ENCODE data around the gene EEF1AKMT1.

The EEF1AKMT1 gene

DNA sequence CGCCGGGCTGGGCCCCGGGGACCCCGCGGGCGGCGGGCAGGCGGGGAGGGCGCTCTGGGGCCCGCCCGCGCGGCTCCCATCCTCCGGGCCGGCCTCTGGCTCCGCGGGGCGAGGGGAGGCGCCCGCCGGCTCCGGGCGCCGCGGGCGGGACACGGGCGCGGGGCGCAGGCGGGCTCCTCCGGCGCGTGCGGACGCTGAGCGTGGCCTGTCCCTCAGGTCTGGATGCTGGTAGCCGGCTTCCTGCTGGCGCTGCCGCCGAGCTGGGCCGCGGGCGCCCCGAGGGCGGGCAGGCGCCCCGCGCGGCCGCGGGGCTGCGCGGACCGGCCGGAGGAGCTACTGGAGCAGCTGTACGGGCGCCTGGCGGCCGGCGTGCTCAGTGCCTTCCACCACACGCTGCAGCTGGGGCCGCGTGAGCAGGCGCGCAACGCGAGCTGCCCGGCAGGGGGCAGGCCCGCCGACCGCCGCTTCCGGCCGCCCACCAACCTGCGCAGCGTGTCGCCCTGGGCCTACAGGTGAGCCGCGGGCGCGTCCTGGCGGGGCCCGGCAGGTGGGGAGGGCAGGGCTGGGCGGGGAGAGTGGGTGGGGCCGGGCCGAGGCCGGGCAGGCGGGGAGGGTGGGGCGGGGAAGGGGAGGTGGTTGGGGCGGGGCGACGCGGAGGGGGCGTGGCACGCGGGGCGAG lies 69.8 kb downstream of the EEF1AKMT1 start:
- Histone ChIP-seq H3K9ac (ENCODE audit: low read length) (no peak overlapping the region), H3K27ac (ENCODE audit: low read depth, low read length) (no peak overlapping the region), H3K27me3 (ENCODE audit: low read length) (no peaks in the 10 kb centered on the region), H3K9me2 (replicated peaks; ENCODE audit: insufficient read depth, low read length) (no peaks in the 10 kb centered on the region), H3K4me3 (ENCODE audit: insufficient read depth, low read length, poor library complexity, severe bottlenecking) (no peak overlapping the region), H3K36me3 (ENCODE audit: low read length) (no peaks in the 10 kb centered on the region), H2AFZ (ENCODE audit: low read depth, low read length, severe bottlenecking) (no peak overlapping the region), H3K79me2 (ENCODE audit: insufficient read depth, low read length) (no peaks in the 10 kb centered on the region), H3K9me3 (ENCODE audit: insufficient read depth, low read length) (no peaks in the 10 kb centered on the region), H3K4me2 (ENCODE audit: low read depth, low read length, poor library complexity, severe bottlenecking) (peak overlapping the region; percentile 19), H4K20me1 (ENCODE audit: low read depth, low read length) (no peaks in the 10 kb centered on the region), H3F3A (ENCODE audit: insufficient read depth) (no peaks in the 10 kb centered on the region)
- no peak for TF ChIP-seq EZH2phosphoT487 (conservative IDR thresholded peaks at IDR 0.05; ENCODE audit: low read length)
- TF ChIP-seq, protein P1, sequence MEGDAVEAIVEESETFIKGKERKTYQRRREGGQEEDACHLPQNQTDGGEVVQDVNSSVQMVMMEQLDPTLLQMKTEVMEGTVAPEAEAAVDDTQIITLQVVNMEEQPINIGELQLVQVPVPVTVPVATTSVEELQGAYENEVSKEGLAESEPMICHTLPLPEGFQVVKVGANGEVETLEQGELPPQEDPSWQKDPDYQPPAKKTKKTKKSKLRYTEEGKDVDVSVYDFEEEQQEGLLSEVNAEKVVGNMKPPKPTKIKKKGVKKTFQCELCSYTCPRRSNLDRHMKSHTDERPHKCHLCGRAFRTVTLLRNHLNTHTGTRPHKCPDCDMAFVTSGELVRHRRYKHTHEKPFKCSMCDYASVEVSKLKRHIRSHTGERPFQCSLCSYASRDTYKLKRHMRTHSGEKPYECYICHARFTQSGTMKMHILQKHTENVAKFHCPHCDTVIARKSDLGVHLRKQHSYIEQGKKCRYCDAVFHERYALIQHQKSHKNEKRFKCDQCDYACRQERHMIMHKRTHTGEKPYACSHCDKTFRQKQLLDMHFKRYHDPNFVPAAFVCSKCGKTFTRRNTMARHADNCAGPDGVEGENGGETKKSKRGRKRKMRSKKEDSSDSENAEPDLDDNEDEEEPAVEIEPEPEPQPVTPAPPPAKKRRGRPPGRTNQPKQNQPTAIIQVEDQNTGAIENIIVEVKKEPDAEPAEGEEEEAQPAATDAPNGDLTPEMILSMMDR (IDR thresholded peaks at IDR 0.05; ENCODE audit: insufficient read depth, low read length, poor library complexity, severe bottlenecking), result peak; percentile 18

DNA sequence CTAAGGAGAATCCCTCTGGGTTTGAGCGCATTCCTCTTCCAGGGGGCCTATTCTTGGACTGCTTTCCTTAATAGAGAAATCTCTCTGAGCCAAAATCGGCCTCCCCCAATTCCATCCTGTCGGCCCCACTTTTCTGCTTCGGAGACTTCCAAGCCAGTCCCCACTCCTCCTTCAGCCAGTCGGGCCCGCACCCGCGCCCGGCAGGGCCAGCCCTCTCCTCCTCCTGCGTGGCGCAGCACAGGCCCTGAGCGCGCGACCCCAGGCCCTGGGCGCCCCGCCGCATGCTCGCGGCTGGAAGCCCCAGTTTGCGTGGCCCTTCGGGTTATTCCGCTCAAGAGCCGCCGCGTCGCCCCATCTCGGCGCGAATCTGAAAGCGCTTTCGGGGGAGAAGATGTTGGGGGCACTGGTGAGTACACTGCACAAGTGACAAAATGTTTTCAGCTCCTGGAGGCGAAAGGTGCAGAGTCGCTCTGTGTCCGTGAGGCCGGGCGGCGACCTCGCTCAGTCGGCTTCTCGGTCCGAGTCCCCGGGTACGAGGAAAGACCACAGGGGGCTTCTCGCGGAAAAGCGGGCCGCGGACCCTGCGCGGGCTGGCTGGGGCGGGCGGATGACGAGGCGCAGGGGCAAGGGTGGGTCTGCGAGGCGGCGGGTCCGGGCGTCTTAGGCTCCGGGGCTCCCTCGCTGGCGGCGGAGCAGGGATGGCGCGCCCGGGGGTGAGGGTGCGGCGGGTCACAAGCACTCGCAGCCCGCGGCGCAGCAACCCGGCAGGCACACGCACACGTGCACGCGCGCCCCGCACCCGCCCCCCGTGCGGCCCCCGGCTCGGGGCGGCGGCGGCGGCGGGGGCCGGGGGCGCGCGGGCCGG lies 70.6 kb downstream of the EEF1AKMT1 start, which contains the start of gene IL17D:
IL17D (plus strand) TSS at position 785 of the 865 bp plus-strand sequence. CDS start 303 bp downstream, outside the sequence.
- Histone ChIP-seq H3K79me2 (ENCODE audit: insufficient read depth, low read length) (no peaks in the 10 kb centered on the region), H3K4me2 (ENCODE audit: low read depth, low read length, poor library complexity, severe bottlenecking) (peak within 1 kb of the TSS; percentile 89), H3K4me3 (ENCODE audit: insufficient read depth, low read length, poor library complexity, severe bottlenecking) (peak within 1 kb of the TSS; percentile 75), H2AFZ (ENCODE audit: low read depth, low read length, severe bottlenecking) (peak within 1 kb of the TSS; percentile 92), H3K36me3 (ENCODE audit: low read length) (no peaks in the 10 kb centered on the region), H3K9me2 (replicated peaks; ENCODE audit: insufficient read depth, low read length) (no peaks in the 10 kb centered on the region), H3K27me3 (ENCODE audit: low read length) (no peaks in the 10 kb centered on the region), H3K9me3 (ENCODE audit: insufficient read depth, low read length) (no peaks in the 10 kb centered on the region), H4K20me1 (ENCODE audit: low read depth, low read length) (no peaks in the 10 kb centered on the region), H3F3A (ENCODE audit: insufficient read depth) (no peaks in the 10 kb centered on the region), H3K27ac (ENCODE audit: low read depth, low read length) (no peak within 1 kb of the TSS), H3K9ac (ENCODE audit: low read length) (peak within 1 kb of the TSS; percentile 63)
- no peak for TF ChIP-seq EZH2phosphoT487 (conservative IDR thresholded peaks at IDR 0.05; ENCODE audit: low read length)
- TF ChIP-seq, protein P1 (IDR thresholded peaks at IDR 0.05; ENCODE audit: insufficient read depth, low read length, poor library complexity, severe bottlenecking), result no peak

DNA sequence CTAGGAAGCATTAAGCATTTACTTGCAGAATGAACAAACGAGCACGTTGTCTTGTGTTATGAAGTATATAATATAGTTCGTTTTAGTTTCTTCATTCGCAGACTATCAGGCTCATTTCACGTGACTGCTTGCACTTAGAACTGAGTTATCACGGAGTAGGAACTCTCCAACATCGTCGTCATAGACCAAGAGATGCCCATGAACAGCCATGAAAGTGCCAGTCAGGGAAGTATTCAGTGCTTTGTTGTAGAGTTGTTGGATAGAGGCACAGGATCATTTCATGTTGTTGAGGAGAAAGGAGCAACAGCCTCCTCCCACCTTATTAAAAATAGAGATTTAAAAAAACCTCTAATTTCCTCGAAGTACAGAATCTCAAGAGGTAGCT lies 71.2 kb downstream of the EEF1AKMT1 start:
- H3K27ac ChIP-seq (ENCODE audit: low read depth, low read length), result no peak overlapping the region
- H3K4me2 ChIP-seq (ENCODE audit: low read depth, low read length, poor library complexity, severe bottlenecking), result peak overlapping the region; percentile 89
- no peaks in the 10 kb centered on the region for H3F3A ChIP-seq (ENCODE audit: insufficient read depth)
- no peaks in the 10 kb centered on the region for H3K79me2 ChIP-seq (ENCODE audit: insufficient read depth, low read length)
- peak overlapping the region; percentile 92 for H2AFZ ChIP-seq (ENCODE audit: low read depth, low read length, severe bottlenecking)
- peak overlapping the region; percentile 63 for H3K9ac ChIP-seq (ENCODE audit: low read length)
- H3K4me3 ChIP-seq (ENCODE audit: insufficient read depth, low read length, poor library complexity, severe bottlenecking), result peak overlapping the region; percentile 75
- no peaks in the 10 kb centered on the region for H4K20me1 ChIP-seq (ENCODE audit: low read depth, low read length)
- H3K36me3 ChIP-seq (ENCODE audit: low read length), result no peaks in the 10 kb centered on the region
- no peaks in the 10 kb centered on the region for H3K27me3 ChIP-seq (ENCODE audit: low read length)
- H3K9me2 ChIP-seq (replicated peaks; ENCODE audit: insufficient read depth, low read length), result no peaks in the 10 kb centered on the region
- no peak for TF ChIP-seq EZH2phosphoT487 (conservative IDR thresholded peaks at IDR 0.05; ENCODE audit: low read length)
- TF ChIP-seq, protein P1 (IDR thresholded peaks at IDR 0.05; ENCODE audit: insufficient read depth, low read length, poor library complexity, severe bottlenecking), result no peak
- no peaks in the 10 kb centered on the region for H3K9me3 ChIP-seq (ENCODE audit: insufficient read depth, low read length)

Measured in SU-DHL-6 (cell line).